Activated CD4-positive, CD25-positive, alpha-beta regulatory T cell treated with anti-CD3 and anti-CD28 coated beads, Interleukin-2, amount 50 U/mL, for 24 hours (primary cell): ENCODE measurements around the gene AFF3.

Experiments used
- ATAC-seq, 2 donors: fragments of 150-1000 bp; cut with Tn5 transposase; one replicate each; pipeline ENCODE4 v1.10.0; 2021; ENCODE audit warnings: mild to moderate bottlenecking in 1 of 2, moderate library complexity in 1 of 2

Gene AFF3

DNA sequence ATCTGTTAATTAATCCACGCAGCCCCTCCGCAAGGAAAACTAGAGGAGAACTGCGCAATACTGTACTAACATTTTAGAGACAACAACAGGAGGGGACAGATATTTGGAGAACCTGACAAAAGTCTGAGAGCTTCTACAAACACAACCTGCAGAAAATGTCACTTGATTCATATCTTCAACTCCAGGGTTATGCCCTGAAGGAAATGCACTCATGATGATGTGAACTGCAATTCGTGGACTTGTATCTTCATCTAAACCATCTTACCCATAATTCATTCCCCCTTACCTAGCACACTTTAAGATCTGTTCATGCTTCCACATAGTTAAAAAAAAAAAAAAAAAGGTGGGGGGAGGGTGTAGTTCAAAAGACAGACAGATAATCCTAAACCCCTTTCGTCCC, 75.5 kb downstream of the AFF3 start:
- no peak for ATAC-seq

DNA sequence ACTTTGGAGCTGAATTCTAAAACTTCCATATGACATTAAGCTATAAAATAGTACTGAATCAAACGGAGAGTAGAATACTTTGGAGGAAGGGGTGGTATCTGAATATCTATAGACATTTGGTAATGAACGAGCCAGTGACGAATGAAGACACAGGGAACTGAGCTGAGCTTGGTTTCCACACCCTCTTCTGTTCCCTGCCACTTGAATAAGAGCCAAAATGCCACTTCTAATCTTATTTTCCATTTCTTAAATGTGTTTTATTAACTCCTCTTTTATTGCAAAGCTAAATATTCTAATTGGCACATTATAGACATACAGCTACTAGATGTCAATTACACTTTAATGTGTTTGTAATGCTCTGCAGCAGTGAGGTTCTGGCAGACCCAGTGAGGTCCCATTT, 76.1 kb downstream of the AFF3 start:
- no peak for ATAC-seq

DNA sequence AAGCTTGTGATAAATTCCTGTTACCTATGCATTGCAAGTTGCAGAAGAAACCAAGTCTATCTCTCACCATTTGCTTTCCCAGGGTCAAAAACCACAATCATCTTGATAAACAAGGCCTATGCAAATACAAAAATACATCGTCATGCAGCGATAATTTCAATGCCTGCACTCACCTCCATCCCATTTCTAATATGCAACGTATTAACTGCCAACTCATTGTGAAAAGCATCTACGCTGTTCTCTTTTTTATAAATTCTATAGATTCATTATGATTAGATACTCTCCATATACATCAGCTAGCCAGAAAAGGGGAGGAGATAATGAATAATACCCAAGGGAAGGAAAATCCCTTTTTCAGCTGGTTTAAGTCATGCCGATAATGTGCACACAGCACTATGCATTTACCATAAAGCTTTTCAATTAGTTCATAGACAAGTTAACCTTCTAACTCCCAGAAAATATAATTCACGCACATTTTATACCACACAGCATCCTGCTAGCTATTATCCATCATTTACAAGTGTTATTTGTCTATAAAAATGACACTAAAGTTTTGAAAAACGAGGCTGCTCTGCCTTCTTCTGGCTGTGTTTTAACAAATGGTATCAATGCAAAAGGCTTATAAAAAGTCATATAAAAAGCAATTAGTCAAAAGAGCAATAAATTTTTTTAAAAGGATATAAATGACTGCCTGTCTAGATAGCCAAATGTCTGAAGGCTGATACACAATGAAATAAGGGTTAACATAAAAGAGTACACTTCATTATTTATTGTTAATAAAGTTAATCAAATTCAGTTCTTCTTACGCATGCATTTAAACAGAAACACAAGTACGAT, 77.6 kb downstream of the AFF3 start:
- ATAC-seq, result peak; percentile 70 to 76

DNA sequence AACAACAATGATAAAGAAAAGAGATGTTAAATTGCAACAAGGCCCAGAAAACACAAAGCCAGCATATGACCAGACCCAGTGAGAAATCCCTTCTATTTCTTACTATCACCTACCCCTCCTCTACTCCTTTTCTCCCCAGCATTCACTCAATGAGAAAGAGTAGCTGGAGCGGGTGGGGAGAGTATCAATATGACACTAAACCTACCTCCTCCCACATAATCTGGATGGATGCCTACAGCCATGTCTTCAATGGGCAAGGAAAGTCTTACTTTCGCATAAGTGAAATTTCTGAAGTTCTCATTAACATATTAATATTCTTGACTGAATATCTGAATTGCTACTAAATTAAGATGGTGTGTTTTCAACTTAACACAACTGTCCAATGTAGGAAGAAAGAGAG, 78.2 kb downstream of the AFF3 start:
- ATAC-seq, result no peak

DNA sequence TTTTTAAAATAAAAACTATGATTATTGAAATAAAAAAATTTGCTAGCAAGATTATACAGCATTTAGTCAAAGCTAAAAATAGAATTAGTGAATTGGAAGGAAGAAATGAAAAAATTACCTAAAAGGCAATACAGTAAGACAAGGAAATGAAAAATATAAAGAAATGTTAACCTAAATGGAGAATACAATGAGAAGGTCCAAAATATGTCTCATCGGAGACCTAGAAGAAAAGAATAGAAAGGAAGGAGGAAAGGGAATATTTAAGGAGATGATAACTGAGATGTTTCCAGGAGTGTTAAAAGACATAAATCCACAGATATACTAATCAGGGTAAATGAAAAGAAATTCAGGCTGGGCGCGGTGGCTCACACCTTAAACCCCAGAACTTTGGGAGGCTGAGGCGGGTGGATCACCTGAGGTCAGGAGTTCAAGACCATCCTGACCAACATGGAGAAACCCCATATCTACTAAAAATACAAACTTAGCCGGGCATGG, 78.9 kb downstream of the AFF3 start:
- ATAC-seq, result no peak

DNA sequence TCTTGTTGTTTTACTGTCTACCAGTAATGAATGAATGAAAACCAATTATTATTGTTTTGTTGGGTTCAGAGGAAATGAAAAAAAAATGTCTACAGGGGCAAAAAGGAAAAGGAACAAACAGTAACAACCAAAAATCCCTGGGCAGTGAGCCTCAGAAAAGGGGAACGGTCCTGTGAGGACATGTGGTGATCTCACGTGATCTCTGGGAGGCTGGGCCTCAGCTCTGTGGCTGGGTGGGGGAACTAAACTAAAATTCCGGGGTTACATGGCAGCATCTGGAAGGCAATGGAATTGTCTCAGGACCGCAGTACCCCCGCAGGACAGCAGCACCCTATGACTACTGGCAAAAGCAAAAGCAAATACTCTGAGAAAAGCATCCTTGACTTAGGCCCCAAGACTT, 80.1 kb downstream of the AFF3 start:
- no peak for ATAC-seq

DNA sequence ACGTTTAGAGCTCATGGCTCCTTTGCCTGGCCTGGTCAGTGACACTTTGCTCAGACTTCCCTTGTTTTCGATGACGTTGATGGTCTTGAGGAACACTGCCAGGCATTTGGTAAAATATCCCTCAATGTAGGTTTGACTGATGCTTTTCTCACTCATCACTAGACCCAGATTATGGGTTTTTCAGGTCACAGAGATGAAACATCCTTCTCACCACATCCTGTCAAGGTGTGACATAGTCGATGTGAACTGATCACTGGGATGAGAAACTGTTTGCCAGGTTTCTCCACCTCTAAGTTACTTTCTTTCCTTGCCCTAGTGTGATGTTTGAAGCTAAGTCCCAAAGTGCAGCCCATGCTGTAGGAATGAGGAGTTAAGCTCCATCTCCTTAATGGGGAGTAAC, 81.5 kb downstream of the AFF3 start:
- ATAC-seq, result peak; percentile 65

DNA sequence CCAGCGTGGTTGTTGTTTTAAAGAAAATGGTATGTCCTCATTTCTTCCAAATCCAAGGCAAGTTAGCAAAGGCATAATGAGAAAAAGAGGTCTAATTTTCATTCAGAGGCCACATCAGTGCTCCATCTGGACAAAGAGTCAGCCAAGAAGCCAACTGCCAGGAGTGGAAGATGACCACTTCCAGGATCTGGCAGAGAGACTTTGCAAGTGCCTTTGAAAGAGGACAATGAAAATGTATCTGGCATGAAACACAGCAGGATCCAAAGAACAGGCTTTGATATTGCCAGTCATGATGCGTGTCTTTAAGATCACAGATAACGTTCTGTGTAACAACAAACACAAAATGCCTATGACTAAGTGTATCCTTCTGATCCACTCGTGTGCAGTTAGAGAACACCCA, 82.8 kb downstream of the AFF3 start:
- ATAC-seq, result no peak

DNA sequence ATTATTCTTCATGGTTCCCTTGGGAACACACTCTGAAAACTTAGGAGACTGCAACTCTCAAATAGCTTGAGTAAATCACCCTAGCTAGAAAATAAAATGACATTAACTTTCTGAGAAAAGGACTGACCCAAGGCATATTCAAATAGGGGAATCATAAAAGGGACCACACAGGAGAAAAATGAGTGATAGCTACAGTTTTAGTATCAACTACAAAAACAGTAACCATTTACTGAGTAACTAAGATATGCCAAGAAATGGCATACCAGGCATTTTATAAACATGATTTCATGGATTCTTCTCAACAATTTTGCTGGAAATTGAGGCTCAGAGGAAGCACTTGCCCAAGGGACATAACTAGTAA, 84.5 kb downstream of the AFF3 start:
- ATAC-seq, result no peak

DNA sequence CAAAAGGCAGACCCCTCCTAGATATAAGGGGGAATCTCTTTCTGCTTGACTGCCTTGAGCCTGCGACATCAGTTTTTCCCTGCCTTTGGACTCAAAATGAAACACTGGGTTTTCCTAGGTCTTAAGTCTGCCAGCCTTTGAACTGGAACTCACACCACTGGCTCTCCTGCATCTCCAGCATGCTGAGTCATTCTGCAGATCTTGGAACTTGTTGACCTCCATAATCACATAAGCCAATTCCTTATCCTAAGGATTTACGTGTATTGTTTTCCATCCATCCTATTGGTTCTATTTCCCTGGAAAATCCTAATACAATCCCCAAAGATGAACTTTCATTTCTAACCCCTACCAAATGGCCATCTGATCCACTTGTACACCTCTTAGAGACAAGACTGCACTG, 88.0 kb downstream of the AFF3 start:
- ATAC-seq, result no peak

DNA sequence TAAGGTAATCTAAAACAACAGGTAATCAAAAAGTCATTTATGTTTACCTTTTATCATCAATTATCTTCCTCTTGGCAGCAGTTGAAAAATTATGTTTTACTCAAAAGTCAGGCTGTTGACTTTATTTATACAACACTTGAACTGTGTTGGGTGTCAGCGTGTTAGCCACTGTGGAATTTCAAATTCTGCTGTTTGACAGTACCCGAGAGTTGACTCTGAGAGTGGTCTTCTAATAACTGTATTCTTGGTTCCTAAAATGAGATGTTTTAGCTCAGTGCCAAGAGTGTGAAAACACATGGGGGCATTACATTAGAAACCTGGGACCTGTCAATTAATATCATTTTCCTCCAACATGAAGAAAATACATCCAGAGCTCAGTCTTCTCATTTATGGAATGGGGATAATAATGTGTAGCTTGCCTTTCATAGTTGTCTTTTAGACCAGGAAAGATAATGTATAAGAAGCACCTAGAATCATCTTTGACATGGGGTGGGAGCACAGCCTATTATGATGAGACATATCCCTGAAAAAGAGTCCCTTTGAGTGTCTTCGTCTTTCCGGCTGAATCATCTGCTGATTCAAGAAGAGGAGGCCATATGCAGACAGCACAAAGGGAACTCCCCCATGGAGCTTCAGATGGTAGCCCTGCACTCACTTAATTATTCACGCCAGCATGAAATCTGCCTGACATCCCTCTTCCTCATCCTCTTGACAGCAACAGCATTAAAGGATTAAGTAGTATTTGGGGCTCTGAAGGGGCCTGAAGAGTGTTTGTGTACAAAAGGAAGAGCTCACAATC, 89.1 kb downstream of the AFF3 start:
- ATAC-seq, result no peak

DNA sequence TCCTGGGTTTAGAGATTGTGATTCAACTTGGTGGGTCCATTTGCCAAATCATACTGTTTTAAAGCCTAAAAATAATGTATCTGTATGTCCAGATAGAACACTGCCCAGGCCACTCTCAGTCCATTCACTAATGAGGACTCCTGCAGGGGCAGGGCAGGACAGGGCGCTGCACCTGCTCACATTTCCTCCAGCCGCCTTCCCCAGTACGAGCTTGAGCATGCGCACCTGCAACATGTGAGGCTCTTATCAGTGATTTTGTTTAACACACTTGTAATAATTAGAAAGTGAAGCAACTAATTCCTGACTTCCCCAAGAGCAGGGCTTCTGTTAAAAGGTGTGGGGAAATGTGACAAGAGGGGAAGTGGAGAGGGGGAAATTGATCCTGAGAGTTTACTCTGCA, 89.7 kb downstream of the AFF3 start:
- ATAC-seq, result no peak

DNA sequence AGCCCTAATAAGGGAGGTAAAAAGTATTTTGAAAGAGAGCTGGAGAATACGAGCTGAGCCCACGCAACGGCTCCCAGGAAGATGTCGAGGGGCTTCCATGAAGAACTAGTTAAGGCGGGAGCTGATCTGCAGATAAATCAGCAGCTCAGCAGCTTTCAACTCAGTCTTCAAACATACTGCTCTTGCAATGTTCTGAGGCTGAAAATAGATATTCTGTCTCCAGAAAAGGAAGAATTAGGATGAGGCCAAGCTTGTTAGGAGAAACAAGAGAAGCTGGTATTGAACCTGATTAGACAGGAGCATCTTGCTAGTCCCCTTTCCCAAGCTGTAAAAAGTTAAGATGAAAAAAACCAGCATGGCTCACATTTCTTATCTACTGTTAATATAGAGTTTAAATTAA, 91.1 kb downstream of the AFF3 start:
- no peak for ATAC-seq

DNA sequence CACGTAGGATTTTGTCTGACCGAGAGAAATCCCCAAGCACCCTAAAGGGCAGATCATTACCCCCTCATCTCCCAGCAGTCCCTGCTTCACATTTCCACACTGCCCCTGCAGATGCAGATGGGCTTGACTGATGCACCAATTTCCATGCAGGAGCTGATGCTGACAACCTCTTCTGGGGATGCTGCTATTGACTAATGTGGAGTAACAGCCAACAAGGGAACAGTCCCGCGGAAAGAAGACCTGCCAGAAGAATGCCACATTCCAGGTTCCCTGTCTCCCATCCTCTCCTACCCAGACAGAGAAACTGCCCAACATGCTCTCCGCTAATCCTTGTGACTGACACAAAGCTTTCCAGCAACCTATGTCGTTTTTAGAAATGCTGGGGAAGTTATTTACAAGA, 91.7 kb downstream of the AFF3 start:
- no peak for ATAC-seq

DNA sequence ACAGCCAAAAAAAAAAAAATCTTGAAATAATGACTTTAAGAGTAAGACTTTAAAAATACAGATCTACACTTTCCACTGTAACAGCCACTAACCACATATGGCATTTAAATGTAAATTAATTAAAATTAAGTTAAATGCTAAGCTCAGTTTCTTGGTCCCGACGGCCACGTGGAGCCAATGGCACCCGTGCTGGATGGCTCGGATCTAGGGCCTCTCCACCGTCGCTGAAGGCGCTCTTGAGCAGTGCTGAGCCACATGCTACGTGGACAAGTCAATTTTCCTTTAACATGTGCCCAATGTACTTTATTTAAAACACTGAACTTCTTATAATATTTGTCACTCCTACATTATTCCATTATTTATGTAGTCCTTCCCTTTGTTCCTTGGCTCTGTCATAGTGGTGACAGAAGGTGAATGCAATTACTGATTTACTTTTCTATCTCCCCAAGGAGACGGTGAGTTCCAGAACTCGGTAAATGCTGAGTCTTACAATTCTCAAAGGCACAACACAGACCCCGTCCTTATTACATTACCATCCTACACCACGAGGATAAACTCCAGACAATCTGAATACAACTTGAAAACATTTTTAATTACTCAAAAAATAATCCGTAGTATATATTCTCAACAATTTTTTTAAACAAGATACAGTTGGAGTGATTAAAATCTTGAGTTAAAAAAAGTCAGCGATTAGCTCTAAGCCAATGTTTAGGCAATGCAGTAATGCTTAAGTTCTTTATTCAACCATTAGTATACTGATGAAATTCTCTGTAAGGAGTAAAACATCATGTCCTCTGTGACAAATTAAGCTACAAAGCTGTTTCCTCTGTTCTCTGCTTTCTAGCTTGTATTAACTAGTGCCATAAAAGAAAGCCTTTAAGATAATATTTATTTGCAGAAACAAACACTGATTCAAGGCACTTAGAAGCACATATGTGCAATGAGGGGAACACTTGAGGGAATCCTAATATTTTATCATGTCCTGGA, 95.1 kb downstream of the AFF3 start:
- no peak for ATAC-seq

DNA sequence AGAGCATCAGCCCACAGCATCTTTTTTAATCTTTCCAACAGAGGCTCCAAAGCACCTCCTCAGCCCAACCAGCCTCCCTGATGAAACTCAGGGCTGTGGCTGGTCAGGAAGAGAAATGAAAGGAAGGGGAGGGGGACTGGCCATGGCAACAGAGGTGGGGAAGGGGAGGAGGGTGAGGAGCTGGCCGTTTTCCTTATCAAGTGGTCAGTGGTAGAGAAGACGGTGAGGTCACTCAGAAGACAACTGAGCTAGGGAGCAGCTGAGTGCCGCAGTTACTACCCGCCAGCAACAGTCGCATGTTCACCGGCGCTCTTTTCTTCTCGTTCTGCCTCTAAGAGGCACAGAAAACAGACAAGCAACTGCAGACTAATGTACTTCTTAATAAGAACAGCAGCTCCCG, 97.4 kb downstream of the AFF3 start:
- ATAC-seq, result no peak

DNA sequence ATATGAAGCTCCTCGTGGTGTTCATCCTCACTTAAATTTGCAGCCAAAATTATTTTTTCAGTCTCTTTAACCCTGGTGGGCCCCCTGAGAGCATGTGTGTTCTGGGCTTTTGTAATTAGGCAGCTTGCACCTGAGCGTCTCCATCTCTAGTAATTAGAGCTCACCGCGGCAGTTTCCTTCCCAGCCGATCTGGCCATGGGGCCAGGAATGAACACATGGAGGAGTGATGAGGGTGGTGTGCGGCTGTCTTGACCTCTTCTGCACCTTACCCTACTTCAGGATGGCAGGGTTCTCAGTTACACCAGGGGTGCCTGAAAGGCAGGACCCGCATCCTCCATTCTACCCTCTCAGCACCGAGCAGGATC, 98.5 kb downstream of the AFF3 start:
- no peak for ATAC-seq

DNA sequence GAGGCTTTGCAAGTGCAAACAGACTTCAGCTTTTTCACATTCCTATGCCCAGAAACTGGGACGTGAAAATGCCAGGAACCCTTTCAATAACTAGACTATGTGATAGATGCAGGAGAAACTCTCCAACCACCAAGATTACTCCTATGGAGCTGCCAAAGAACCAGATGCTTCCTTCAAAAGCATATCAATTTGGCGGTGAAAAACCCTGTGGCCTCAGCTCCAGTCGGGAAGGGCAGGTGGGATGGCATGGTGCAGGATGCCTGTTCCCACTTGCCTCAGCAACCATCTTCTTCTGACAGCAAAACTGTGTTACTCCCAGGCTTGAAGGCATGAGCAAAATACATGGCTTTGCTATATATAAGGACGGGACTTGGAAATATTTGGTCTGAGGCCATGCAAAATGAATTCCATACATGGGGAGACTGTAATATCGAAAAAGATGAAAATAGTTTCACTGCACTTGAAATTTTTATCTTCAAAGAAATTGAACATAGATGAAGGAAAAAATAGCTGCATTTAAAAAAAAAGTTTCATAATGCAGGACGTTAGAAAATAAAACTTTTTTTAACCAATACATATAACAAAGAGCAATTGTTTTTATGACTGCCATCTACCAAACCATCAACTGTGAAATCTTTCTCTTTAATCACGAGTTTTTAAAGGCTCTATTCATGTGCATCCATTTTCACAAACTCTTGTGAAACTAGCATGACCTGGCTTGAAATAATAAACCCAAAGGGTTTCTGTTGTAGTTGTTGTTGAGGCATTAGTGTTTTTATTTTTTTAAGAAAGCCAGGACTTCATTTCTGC, 99.1 kb downstream of the AFF3 start:
- ATAC-seq, result no peak

DNA sequence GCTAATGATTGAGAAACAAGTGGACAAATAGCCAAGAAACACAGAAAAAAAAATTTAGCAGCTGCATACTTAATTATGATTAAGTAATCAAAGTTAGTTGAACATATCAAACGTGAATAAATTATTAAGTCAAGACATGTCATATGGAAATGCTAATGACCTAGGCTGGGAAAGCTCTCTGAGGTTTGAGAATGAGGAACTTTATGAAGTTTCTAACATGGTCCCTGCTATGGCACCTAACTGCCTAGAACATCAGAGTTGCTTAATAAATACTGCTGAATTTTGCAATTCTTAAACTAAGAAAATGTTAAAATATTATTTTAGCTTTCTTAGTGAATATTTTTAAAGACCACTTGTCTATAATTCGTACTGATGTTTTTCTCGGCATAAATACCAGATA, 99.8 kb downstream of the AFF3 start:
- no peak for ATAC-seq

DNA sequence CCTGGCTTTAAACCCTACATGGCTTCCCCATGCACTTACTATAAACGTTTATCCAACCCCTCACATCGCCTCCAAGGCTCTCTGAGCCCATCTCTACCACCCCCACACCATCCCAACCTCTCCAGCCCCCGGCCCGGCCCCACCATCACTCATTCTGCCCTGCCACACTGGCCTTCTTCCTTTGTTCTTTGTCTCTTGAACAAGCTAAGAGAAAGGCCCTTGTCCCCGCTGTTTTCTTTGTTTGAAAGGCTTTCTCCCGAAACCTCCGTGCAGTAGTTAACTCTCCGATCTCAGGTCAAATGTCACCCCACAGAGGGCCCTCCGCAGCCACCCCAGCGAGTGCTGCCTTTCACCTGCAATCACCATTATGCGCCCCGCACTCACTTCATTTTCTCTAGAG, 100.4 kb downstream of the AFF3 start:
- no peak for ATAC-seq

DNA sequence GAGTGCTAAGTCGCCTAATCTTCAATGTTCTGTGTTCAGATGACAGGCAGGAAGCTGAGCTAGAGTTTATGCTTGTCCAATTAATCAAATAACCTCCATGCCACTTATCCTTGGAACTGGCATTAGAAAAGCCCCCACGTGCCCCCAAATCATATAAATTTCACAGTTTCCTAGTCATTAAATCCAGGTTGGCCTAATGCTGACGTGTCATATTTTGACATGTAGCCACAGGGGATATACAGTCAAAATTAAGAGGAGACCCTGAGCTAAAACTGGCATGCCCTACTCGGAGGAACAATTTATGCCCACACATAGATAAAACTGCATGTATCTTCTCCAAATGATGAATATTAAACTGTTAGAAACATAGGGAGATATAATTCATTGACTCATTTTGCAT, 101.0 kb downstream of the AFF3 start:
- ATAC-seq, result no peak

DNA sequence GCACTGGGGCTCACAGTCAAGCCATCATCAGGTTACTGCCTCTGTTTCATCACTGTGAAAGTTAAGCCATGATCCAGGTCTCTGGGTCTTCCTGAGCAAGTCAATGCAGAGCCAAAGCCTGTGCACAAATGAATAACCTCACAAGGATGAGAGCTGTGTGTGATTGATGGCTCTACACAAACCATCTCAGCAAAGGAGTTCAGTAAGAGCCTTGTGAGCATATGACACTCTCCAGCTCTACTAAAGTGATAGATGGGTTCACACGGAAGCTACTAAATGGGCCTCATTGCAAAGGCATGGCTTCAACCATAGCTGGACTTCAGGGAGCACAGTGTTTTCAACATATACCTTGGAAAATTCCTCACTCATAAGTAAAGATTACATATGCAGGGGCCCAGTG, 101.5 kb downstream of the AFF3 start:
- ATAC-seq, result no peak
